BJ (cell line): ENCODE measurements around the gene TXNL4B. TPM values are rescaled to one million over a fixed set of nuclear protein-coding genes. Genes with fewer than 3 reads are reported as not detected.

Experiments used
- CTCF ChIA-PET: fragments of 350-600 bp; formaldehyde crosslinking; extraction: SDS; loops from one replicate; lab custom pipeline; 2021; ENCODE audit warnings: antibody characterized with exemption, inconsistent platforms; lab: Yijun Ruan, JAX
- POLR2A ChIA-PET: fragments of 300-600 bp; sonication (Branson Sonifier 250); formaldehyde crosslinking; extraction: SDS; loops from one replicate; lab custom pipeline; 2021; ENCODE audit warnings: antibody characterized with exemption; lab: Charles Lee
- DNase-seq: peaks from one replicate; pipeline ENCODE4 v3.0.0-alpha.2; 2011; ENCODE audit warnings: low read depth
- H3K27me3 ChIP-seq: 2 replicates; pipeline ENCODE4 v1.6.0; 2011; ENCODE audit warnings: low read length; ENCODE audit not compliant: control insufficient read depth, insufficient read depth
- H3K36me3 ChIP-seq: 2 replicates; pipeline ENCODE4 v1.5.1; 2011; ENCODE audit warnings: low read length; ENCODE audit not compliant: control insufficient read depth, insufficient read depth
- H3K4me3 ChIP-seq: 2 replicates; pipeline ENCODE4 v1.5.1; 2011; ENCODE audit warnings: low read depth, mild to moderate bottlenecking, control low read depth, low read length
- CTCF ChIP-seq: IDR thresholded peaks from 2 replicates; pipeline ENCODE4 v1.5.1; 2011; ENCODE audit warnings: low read depth, mild to moderate bottlenecking, control low read depth, inconsistent platforms, low read length, moderate library complexity; ENCODE audit not compliant: insufficient read depth
- polyA plus RNA-seq: library from polyadenylated mRNA; depleted of rRNA; stranded (reverse); fragments of >200 nt; gene quantifications from 2 replicates; pipeline ENCODE4 v1.2.3, GENCODE V29; 2011

TXNL4B gene
- polyA plus RNA-seq, 1 experiment = 8.3 TPM

GRCh38 chr16:72107371-72107770 is 14.0 kb upstream of the TXNL4B start:
- TF ChIP-seq CTCF = no peak

GRCh38 chr16:72105978-72106377 is 12.6 kb upstream of the TXNL4B start:
- ChIA-PET POLR2A (no interaction called here), CTCF (interaction anchor here (1.5 kb wide), 1 partner anchor 11 kb away, joined by 3 read pairs; no protein-coding TSS in a partner anchor)

More at GRCh38 chr16:72107371-72107770, 14.0 kb upstream of the TXNL4B start:
- H3K27me3 ChIP-seq = no peaks in the 10 kb centered on the region
- ChIA-PET CTCF (interaction anchor here (1.5 kb wide), 1 partner anchor 10 kb away, joined by 3 read pairs; no protein-coding TSS in a partner anchor), POLR2A (no interaction called here)
- H3K4me3 ChIP-seq = no peak overlapping the region
- H3K36me3 ChIP-seq = peaks cover 69% of the 10 kb centered on the region
- DNase-seq = no peak

GRCh38 chr16:72104905-72105304 is 11.5 kb upstream of the TXNL4B start:
- Histone ChIP-seq H3K36me3 (peaks cover 65% of the 10 kb centered on the region), H3K27me3 (no peaks in the 10 kb centered on the region), H3K4me3 (no peak overlapping the region)
- ChIA-PET CTCF (interaction anchor here (1.7 kb wide), 1 partner anchor 20 kb away, joined by 4 read pairs; no protein-coding TSS in a partner anchor), POLR2A (no interaction called here)
- TF ChIP-seq CTCF = no peak
- DNase-seq = no peak

More at GRCh38 chr16:72105978-72106377, 12.6 kb upstream of the TXNL4B start:
- TF ChIP-seq CTCF = no peak
- DNase-seq = no peak
- Histone ChIP-seq H3K36me3 (peaks cover 67% of the 10 kb centered on the region), H3K4me3 (no peak overlapping the region), H3K27me3 (no peaks in the 10 kb centered on the region)

GRCh38 chr16:72101195-72101594 is 7.8 kb upstream of the TXNL4B start:
- Histone ChIP-seq H3K27me3 (no peaks in the 10 kb centered on the region), H3K36me3 (peaks cover 63% of the 10 kb centered on the region), H3K4me3 (no peak overlapping the region)
- TF ChIP-seq CTCF = no peak
- DNase-seq = no peak
- POLR2A ChIA-PET = no interaction called here
- CTCF ChIA-PET = no interaction called here

- POLR2A ChIA-PET = no interaction called here
- Histone ChIP-seq H3K36me3 (peaks cover 46% of the 10 kb centered on the region), H3K4me3 (no peak overlapping the region), H3K27me3 (no peaks in the 10 kb centered on the region)
- peak; percentile 48 for TF ChIP-seq CTCF
- CTCF ChIA-PET = interaction anchor here (1.2 to 1.5 kb wide), 4 partner anchors 12 to 28 kb away, joined by 3 to 6 read pairs (median 4); no protein-coding TSS in a partner anchor
- no peak for DNase-seq
Observed at GRCh38 chr16:72099377-72099818, 6.0 kb upstream of the TXNL4B start.
